Measurements from ENCODE around the gene PTH1R. TPM values are rescaled to one million over a fixed set of nuclear protein-coding genes. Genes with fewer than 3 reads are reported as not detected.

PTH1R gene
- total RNA-seq, 1 experiment from 2014 or later, result not detected

- no peaks in the 10 kb centered on the region for H3K4me1 ChIP-seq (ENCODE audit: control insufficient read depth, insufficient read depth, low read length)
- no peak for ATAC-seq
- no peak overlapping the region for H3K27ac ChIP-seq (ENCODE audit: low read length)
- CTCF ChIA-PET, result no interaction called here
- no peaks in the 10 kb centered on the region for H3K27me3 ChIP-seq (ENCODE audit: control insufficient read depth, insufficient read depth, low read length)
- no TSS peak for BruUV-seq (replicated peaks)
- intact Hi-C loops (cut with micrococcal nuclease; ENCODE audit: unreplicated experiment), result no loop called here
- no peak overlapping the region for H3K4me3 ChIP-seq (ENCODE audit: low read depth in 2 of 2, low read length in 2 of 2)
- POLR2A ChIA-PET, result no interaction called here
- H3K9me3 ChIP-seq (ENCODE audit: control insufficient read depth, insufficient read depth, low read depth, low read length), result no peaks in the 10 kb centered on the region
- TF ChIP-seq CTCF (IDR thresholded peaks at IDR 0.05) (no peak), SIN3A (IDR thresholded peaks at IDR 0.05; ENCODE audit: borderline replicate concordance, insufficient read depth, low read depth, low read length) (no peak), POLR2AphosphoS5 (IDR thresholded peaks at IDR 0.05; ENCODE audit: low read depth, low read length) (no peak), REST (IDR thresholded peaks at IDR 0.05; ENCODE audit: insufficient read depth in 1 of 2, low read depth in 2 of 2, low read length in 1 of 2) (no peak), TCF7L2 (IDR thresholded peaks at IDR 0.05; ENCODE audit: low read depth, low read length) (no peak)
- in situ Hi-C loops (cut with HindIII; ENCODE audit: low pct_unique_long_range_greater_than_20kb, low sequenced_read_pairs), result no loop called here
- no peak for DNase-seq (ENCODE audit: low read depth, low spot score)
- no peaks in the 10 kb centered on the region for H3K36me3 ChIP-seq (ENCODE audit: control insufficient read depth, insufficient read depth, low read length)
These were observed 33.1 kb upstream of the PTH1R start for GRCh38 chr3:46844397-46844796.

DNA sequence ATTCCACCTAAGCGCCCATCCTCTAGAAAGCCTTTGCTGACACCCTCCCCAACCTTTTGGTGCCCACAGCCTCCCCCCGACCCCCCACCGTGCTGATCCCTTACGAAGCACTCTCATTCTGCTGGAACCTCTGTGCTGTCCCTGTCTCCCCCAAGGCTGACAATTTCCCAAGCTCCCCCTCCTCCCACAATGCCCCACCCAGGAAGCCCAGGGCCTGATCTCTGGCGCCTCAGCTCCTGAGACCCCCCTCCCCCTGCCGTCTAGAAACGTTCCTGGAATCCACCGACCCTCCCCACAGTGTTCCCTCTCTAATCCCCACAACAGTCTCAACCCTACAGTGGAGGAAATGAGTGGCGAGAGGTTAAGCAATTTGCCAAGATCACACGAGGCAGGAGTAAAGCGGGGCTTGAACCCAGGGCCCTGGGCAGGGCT is 32.6 kb upstream of the PTH1R start:
- intact Hi-C loops (cut with micrococcal nuclease; ENCODE audit: unreplicated experiment) (no loop called here), in situ Hi-C loops (cut with HindIII; ENCODE audit: low pct_unique_long_range_greater_than_20kb, low sequenced_read_pairs) (no loop called here)
- ChIA-PET POLR2A (no interaction called here), CTCF (no interaction called here)
- no peaks in the 10 kb centered on the region for H3K9me3 ChIP-seq (ENCODE audit: control insufficient read depth, insufficient read depth, low read depth, low read length)
- H3K27me3 ChIP-seq (ENCODE audit: control insufficient read depth, insufficient read depth, low read length), result no peaks in the 10 kb centered on the region
- no peak overlapping the region for H3K4me3 ChIP-seq (ENCODE audit: low read depth in 2 of 2, low read length in 2 of 2)
- no peaks in the 10 kb centered on the region for H3K4me1 ChIP-seq (ENCODE audit: control insufficient read depth, insufficient read depth, low read length)
- H3K27ac ChIP-seq (ENCODE audit: low read length), result no peak overlapping the region
- BruUV-seq (replicated peaks), result no TSS peak
- no peaks in the 10 kb centered on the region for H3K36me3 ChIP-seq (ENCODE audit: control insufficient read depth, insufficient read depth, low read length)
- DNase-seq (ENCODE audit: low read depth, low spot score) (no peak), ATAC-seq (no peak)
- TF ChIP-seq CTCF (IDR thresholded peaks at IDR 0.05) (no peak), REST (IDR thresholded peaks at IDR 0.05; ENCODE audit: insufficient read depth in 1 of 2, low read depth in 2 of 2, low read length in 1 of 2) (no peak), TCF7L2 (IDR thresholded peaks at IDR 0.05; ENCODE audit: low read depth, low read length) (no peak), POLR2AphosphoS5 (IDR thresholded peaks at IDR 0.05; ENCODE audit: low read depth, low read length) (no peak), SIN3A (IDR thresholded peaks at IDR 0.05; ENCODE audit: borderline replicate concordance, insufficient read depth, low read depth, low read length) (no peak)

Measured in Panc1 (cell line).